ENCODE results near the gene KLF15. TPM values are rescaled to one million over a fixed set of nuclear protein-coding genes. Genes with fewer than 3 reads are reported as not detected.

Gene KLF15
- total RNA-seq, 1 donor from 2014 or later, result not detected

GRCh38 chr3:126370055-126370454 lies 12.8 kb upstream of the KLF15 start:
- no peak for DNase-seq (ENCODE audit: low read depth)
- no peak for TF ChIP-seq CTCF (conservative IDR thresholded peaks at IDR 0.05; ENCODE audit: low read depth, low read length)
- no peak overlapping the region for H3K4me3 ChIP-seq (ENCODE audit: low read depth, low read length)

- H3K4me3 ChIP-seq (ENCODE audit: low read depth, low read length), result no peak overlapping the region
- no peak for TF ChIP-seq CTCF (conservative IDR thresholded peaks at IDR 0.05; ENCODE audit: low read depth, low read length)
- no peak for DNase-seq (ENCODE audit: low read depth)
Measured at GRCh38 chr3:126369490-126369889, 12.3 kb upstream of the KLF15 start.

- no peak overlapping the region for H3K4me3 ChIP-seq (ENCODE audit: low read depth, low read length)
- peak; percentile 41 for DNase-seq (ENCODE audit: low read depth)
- TF ChIP-seq CTCF (conservative IDR thresholded peaks at IDR 0.05; ENCODE audit: low read depth, low read length), result no peak
Measured at GRCh38 chr3:126367316-126367805, 10.2 kb upstream of the KLF15 start.

- DNase-seq (ENCODE audit: low read depth), result no peak
- H3K4me3 ChIP-seq (ENCODE audit: low read depth, low read length), result no peak overlapping the region
- TF ChIP-seq CTCF (conservative IDR thresholded peaks at IDR 0.05; ENCODE audit: low read depth, low read length), result peak; percentile 12
Measured at GRCh38 chr3:126365351-126366277, 8.4 kb upstream of the KLF15 start.

- DNase-seq (ENCODE audit: low read depth), result no peak
- no peak overlapping the region for H3K4me3 ChIP-seq (ENCODE audit: low read depth, low read length)
- no peak for TF ChIP-seq CTCF (conservative IDR thresholded peaks at IDR 0.05; ENCODE audit: low read depth, low read length)
Measured at GRCh38 chr3:126364731-126365301, 7.6 kb upstream of the KLF15 start.

- no peak for TF ChIP-seq CTCF (conservative IDR thresholded peaks at IDR 0.05; ENCODE audit: low read depth, low read length)
- H3K4me3 ChIP-seq (ENCODE audit: low read depth, low read length), result no peak overlapping the region
- no peak for DNase-seq (ENCODE audit: low read depth)
Measured at GRCh38 chr3:126364130-126364695, 7.0 kb upstream of the KLF15 start.

All from epithelial cell of proximal tubule (primary cell).